ENCODE measurements around the gene CST7.

DNA sequence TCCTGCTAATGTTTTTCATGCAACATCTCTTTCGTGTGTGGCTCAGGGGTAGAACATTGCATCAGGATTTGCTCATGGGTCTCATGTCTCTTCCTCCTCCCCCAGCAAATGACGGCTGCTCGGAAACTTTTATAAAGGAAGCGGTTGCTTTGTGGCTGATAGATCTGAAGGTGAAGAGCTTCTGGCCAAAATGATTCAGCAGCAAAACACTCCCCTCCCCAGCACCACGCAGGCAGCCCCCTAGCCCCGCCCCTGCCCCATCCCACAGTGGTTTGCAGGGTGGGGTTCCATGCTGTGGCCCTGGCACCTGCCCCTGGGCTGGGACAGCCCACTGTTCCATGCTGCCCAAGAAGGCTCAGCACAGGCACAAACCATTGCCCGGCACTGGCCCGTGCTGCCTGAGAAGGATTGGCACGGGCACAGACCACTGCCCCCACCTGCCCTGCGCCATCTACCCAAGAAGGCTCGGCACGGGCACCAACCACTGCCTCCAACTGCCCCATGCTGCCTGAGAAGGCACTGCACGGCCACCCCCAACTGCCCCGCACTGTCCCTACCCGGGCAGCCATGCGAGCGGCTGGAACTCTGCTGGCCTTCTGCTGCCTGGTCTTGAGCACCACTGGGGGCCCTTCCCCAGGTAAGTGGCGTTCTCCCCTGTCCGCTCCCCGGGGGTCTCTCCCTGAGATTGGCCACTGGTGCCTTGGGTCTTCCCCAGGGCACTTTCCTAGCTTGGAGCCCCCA is at the start of gene CST7:
- no peak for TF ChIP-seq EZH2 (optimal IDR thresholded peaks at IDR 0.05; ENCODE audit: low read depth, low read length)
- TF ChIP-seq, protein P1, sequence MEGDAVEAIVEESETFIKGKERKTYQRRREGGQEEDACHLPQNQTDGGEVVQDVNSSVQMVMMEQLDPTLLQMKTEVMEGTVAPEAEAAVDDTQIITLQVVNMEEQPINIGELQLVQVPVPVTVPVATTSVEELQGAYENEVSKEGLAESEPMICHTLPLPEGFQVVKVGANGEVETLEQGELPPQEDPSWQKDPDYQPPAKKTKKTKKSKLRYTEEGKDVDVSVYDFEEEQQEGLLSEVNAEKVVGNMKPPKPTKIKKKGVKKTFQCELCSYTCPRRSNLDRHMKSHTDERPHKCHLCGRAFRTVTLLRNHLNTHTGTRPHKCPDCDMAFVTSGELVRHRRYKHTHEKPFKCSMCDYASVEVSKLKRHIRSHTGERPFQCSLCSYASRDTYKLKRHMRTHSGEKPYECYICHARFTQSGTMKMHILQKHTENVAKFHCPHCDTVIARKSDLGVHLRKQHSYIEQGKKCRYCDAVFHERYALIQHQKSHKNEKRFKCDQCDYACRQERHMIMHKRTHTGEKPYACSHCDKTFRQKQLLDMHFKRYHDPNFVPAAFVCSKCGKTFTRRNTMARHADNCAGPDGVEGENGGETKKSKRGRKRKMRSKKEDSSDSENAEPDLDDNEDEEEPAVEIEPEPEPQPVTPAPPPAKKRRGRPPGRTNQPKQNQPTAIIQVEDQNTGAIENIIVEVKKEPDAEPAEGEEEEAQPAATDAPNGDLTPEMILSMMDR (IDR thresholded peaks at IDR 0.05; ENCODE audit: low read length) = no peak
